ENCODE data around the gene KBTBD2.

- TF ChIP-seq RAD21 (conservative IDR thresholded peaks at IDR 0.05) (no peak), CTCF (IDR thresholded peaks at IDR 0.05; ENCODE audit: poor library complexity, severe bottlenecking) (no peak)
These were observed 32.9 kb downstream of the KBTBD2 start for GRCh38 chr7:32858648-32859047.
